K562 (cell line): ENCODE data around the gene RPL35. TPM values are rescaled to one million over a fixed set of nuclear protein-coding genes. Genes with fewer than 3 reads are reported as not detected.

Experiments used
- BHLHE40 ChIP-seq: IDR thresholded peaks from 2 replicates; pipeline ENCODE4 v1.6.1; 2011; ENCODE audit warnings: low read length, improper control_type of control experiment
- CXXC5 ChIP-seq: fragments of 250-450 bp; sonication (Bioruptor Pico); IDR thresholded peaks from 2 replicates; pipeline ENCODE4 v1.8.0; 2022; ENCODE audit warnings: inconsistent platforms, mild to moderate bottlenecking, moderate library complexity
- EP300 ChIP-seq: IDR thresholded peaks from 2 replicates; pipeline ENCODE4 v1.6.1; 2012; ENCODE audit warnings: low read length, improper control_type of control experiment
- MEIS2 ChIP-seq: fragments of 450-650 bp; IDR thresholded peaks from 2 replicates; pipeline ENCODE4 v1.6.1; 2014; ENCODE audit warnings: mild to moderate bottlenecking; ENCODE audit not compliant: partially characterized antibody
- NBN ChIP-seq: fragments of 450-650 bp; IDR thresholded peaks from 2 replicates; pipeline ENCODE4 v1.6.1; 2016; ENCODE audit warnings: low read depth, mild to moderate bottlenecking
- NEUROD1 ChIP-seq: fragments of 150-350 bp; IDR thresholded peaks from 2 replicates; pipeline ENCODE4 v1.6.1; 2014; ENCODE audit warnings: borderline replicate concordance, low read length, low read depth; ENCODE audit not compliant: partially characterized antibody
- NFXL1 ChIP-seq: fragments of 450-650 bp; formaldehyde crosslinking; IDR thresholded peaks from 2 replicates; pipeline ENCODE4 v1.4.0; 2021; ENCODE audit warnings: mild to moderate bottlenecking
- PCBP1 ChIP-seq: fragments of 200-400 bp; formaldehyde crosslinking; IDR thresholded peaks from 2 replicates; pipeline ENCODE4 v1.6.1; 2018; ENCODE audit warnings: mild to moderate bottlenecking, low read depth, low read length; ENCODE audit not compliant: poor library complexity, severe bottlenecking
- RBM34 ChIP-seq: fragments of 200-400 bp; formaldehyde crosslinking; IDR thresholded peaks from 2 replicates; pipeline ENCODE4 v1.6.1; 2018; ENCODE audit warnings: low read length, borderline replicate concordance; ENCODE audit not compliant: insufficient read depth
- SAFB ChIP-seq: fragments of 200-400 bp; formaldehyde crosslinking; IDR thresholded peaks from 2 replicates; pipeline ENCODE4 v1.6.1; 2017; ENCODE audit warnings: low read depth, low read length, borderline replicate concordance
- SMAD4 ChIP-seq: fragments of 250-450 bp; sonication (Bioruptor Pico); conservative IDR thresholded peaks from 2 replicates; pipeline ENCODE4 v1.8.0; 2021; ENCODE audit warnings: inconsistent platforms, mild to moderate bottlenecking, moderate library complexity
- TRIM28 ChIP-seq: fragments of 450-650 bp; IDR thresholded peaks from 2 replicates; pipeline ENCODE4 v1.6.1; 2017
- ZNF551 ChIP-seq: fragments of 250-450 bp; sonication (Bioruptor Pico); IDR thresholded peaks from 2 replicates; pipeline ENCODE4 v1.5.0; 2021; ENCODE audit warnings: mild to moderate bottlenecking, moderate library complexity
- ZNF584 ChIP-seq: fragments of 200-800 bp; sonication (Bioruptor generic); IDR thresholded peaks from 2 replicates; pipeline ENCODE4 v1.6.1; 2016; ENCODE audit warnings: low read depth, mild to moderate bottlenecking, missing genetic modification characterization, missing compliant biosample characterization
- polyA plus RNA-seq, 8 experiments: library from polyadenylated mRNA; depleted of rRNA in 4 of 8; stranded (reverse) in 5 of 8; unstranded in 3 of 8; fragments of >200 nt; fragmentation: Nextera tagmentation in 2 of 8; fragmentation: Illumina TruSeq in 1 of 8; extraction: Ambion mirVana in 2 of 8; extraction: Trizol in 1 of 8; gene quantifications; 2 replicates each; pipeline versions ENCODE4 v1.2.1 to v1.2.3, GENCODE V29; 2011 to 2014; ENCODE audit warnings: inconsistent platforms in 1 of 8, missing spikeins in 1 of 8
- total RNA-seq, 7 experiments: library from RNA; depleted of rRNA in 6 of 7; stranded (reverse); fragments of >200 nt in 6 of 7; fragmentation: Illumina TruSeq in 2 of 7; extraction: Trizol in 2 of 7; gene quantifications; 2 replicates each; pipeline versions ENCODE4 v1.2.1 to v1.2.3, GENCODE V29; 2011 to 2021; ENCODE audit warnings: low replicate concordance in 1 of 7
- TF ChIP-seq, protein P1 (sequence below): IDR thresholded peaks from 2 replicates; pipeline ENCODE4 v1.6.1; 2016; ENCODE audit warnings: missing genetic modification characterization, missing compliant biosample characterization
- TF ChIP-seq, protein P2 (sequence below): fragments of 250-450 bp; sonication (Bioruptor Pico); IDR thresholded peaks from 2 replicates; pipeline ENCODE4 v1.8.0; 2022; ENCODE audit warnings: moderate library complexity, mild to moderate bottlenecking, inconsistent platforms
- TF ChIP-seq, protein P3 (sequence below), 2 experiments: fragments of 450-650 bp; IDR thresholded peaks; 2 replicates each; pipeline ENCODE4 v1.6.1; 2016; ENCODE audit warnings: mild to moderate bottlenecking in 2 of 2, borderline replicate concordance in 1 of 2, low read depth in 1 of 2, moderate library complexity in 1 of 2

The RPL35 gene
- total and polyA plus RNA-seq, 9 of the 15 experiments (the other 6 are each of a cell fraction or from before 2014, with no cell fraction given), result 1,755 to 5,101 (median 3,405) TPM

DNA sequence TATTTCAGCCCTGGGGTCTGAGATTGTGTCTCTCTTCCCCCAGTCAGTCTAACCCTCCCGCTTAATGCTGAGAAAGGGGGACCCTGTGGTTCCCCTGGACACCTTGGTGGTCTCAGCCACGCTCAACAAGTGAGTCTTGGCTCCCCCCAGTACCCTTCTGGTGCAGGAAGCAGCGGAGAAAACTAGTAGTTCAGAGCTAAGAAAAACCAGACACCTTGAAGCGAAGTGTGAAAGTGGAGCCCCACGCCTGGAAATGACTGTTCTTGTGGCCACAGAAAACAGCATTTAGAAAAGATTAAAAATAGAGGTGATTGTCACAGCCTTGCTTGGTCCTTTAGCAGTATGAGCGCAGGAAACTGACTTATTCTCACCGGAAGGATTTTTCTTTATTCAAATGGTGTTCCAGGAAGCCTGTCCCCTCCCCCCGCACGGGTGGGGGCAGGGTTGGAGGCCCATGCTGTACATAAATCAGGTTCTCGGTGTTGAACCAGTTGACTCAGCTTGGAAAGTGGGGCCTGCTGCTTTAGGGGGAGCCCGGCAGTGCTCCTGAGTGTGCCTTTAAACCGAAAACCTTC, 8.3 kb upstream of the RPL35 start (continued):
- TF ChIP-seq, protein P1, sequence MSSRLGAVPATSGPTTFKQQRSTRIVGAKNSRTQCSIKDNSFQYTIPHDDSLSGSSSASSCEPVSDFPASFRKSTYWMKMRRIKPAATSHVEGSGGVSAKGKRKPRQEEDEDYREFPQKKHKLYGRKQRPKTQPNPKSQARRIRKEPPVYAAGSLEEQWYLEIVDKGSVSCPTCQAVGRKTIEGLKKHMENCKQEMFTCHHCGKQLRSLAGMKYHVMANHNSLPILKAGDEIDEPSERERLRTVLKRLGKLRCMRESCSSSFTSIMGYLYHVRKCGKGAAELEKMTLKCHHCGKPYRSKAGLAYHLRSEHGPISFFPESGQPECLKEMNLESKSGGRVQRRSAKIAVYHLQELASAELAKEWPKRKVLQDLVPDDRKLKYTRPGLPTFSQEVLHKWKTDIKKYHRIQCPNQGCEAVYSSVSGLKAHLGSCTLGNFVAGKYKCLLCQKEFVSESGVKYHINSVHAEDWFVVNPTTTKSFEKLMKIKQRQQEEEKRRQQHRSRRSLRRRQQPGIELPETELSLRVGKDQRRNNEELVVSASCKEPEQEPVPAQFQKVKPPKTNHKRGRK (tag), result no peak
- TF ChIP-seq SAFB (no peak), TRIM28 (no peak), BHLHE40 (peak; percentile 63), CXXC5 (no peak), ZNF584 (no peak), NBN (no peak), RBM34 (no peak), MEIS2 (peak; percentile 83), SMAD4 (CRISPR knock-in tag) (0 out of 2 replicates have a peak, but pooled peaks have one; percentile 26), PCBP1 (no peak), EP300 (peak; percentile 57), NEUROD1 (peak; percentile 49), ZNF551 (CRISPR knock-in tag) (no peak), NFXL1 (CRISPR knock-in tag) (no peak)
- TF ChIP-seq, protein P2, sequence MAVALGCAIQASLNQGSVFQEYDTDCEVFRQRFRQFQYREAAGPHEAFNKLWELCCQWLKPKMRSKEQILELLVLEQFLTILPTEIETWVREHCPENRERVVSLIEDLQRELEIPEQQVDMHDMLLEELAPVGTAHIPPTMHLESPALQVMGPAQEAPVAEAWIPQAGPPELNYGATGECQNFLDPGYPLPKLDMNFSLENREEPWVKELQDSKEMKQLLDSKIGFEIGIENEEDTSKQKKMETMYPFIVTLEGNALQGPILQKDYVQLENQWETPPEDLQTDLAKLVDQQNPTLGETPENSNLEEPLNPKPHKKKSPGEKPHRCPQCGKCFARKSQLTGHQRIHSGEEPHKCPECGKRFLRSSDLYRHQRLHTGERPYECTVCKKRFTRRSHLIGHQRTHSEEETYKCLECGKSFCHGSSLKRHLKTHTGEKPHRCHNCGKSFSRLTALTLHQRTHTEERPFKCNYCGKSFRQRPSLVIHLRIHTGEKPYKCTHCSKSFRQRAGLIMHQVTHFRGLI (CRISPR knock-in tag), result no peak
- TF ChIP-seq, protein P3, sequence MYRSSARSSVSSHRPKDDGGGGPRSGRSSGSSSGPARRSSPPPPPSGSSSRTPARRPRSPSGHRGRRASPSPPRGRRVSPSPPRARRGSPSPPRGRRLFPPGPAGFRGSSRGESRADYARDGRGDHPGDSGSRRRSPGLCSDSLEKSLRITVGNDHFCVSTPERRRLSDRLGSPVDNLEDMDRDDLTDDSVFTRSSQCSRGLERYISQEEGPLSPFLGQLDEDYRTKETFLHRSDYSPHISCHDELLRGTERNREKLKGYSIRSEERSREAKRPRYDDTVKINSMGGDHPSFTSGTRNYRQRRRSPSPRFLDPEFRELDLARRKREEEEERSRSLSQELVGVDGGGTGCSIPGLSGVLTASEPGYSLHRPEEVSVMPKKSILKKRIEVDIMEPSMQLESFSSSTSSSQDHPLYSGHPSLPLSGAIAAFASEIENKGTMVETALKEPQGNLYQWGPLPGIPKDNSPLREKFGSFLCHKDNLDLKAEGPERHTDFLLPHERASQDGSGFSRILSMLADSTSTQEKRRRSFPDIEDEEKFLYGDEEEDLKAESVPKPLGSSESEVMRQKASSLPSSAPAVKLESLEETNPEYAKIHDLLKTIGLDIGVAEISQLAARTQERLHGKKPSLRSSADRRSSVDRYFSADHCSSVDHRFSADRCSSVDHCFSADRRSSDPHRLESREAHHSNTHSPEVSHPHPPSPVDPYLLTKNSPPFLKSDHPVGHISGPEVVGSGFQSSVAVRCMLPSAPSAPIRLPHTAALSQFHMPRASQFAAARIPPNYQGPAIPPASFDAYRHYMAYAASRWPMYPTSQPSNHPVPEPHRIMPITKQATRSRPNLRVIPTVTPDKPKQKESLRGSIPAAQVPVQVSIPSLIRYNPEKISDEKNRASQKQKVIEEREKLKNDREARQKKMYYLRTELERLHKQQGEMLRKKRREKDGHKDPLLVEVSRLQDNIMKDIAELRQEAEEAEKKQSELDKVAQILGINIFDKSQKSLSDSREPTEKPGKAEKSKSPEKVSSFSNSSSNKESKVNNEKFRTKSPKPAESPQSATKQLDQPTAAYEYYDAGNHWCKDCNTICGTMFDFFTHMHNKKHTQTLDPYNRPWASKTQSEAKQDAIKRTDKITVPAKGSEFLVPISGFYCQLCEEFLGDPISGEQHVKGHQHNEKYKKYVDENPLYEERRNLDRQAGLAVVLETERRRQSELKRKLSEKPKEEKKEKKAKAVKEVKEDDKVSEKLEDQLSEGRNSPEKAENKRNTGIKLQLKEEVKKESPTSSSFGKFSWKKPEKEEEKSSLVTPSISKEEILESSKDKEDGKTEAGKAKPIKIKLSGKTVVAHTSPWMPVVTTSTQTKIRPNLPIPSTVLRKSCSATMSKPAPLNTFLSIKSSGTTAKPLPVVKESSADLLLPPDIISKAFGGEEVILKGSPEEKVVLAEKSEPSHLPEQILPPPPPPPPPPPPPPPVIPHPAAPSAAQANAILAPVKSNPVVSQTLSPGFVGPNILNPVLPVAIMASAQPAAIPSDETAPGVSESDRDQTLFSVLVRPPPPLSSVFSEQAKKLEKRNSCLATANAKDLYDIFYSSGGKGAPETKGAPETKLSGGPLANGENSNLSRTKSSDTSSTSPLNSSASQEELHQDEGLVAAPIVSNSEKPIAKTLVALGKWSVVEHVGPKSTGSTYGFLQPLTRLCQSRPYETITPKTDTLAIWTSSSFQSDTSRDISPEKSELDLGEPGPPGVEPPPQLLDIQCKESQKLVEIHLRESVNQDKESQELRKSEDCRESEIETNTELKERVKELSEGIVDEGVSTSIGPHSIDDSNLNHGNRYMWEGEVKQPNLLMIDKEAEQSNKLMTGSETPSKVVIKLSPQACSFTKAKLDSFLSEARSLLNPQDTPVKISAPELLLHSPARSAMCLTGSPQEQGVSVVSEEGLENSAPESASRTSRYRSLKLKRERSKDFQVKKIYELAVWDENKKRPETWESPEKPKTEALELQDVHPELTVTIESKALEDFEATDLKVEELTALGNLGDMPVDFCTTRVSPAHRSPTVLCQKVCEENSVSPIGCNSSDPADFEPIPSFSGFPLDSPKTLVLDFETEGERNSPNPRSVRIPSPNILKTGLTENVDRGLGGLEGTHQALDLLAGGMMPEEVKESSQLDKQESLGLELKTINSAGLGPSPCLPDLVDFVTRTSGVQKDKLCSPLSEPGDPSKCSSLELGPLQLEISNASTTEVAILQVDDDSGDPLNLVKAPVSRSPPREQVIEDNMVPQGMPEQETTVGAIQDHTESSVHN (IDR thresholded peaks at IDR 0.05; ENCODE audit: borderline replicate concordance in 1 of 2, low read depth in 1 of 2), result no peak
